IMR-90 (cell line): Measurements from ENCODE around the gene PIEZO1. TPM values are rescaled to one million over a fixed set of nuclear protein-coding genes. Genes with fewer than 3 reads are reported as not detected.

Experiments
- POLR2A ChIP-seq: IDR thresholded peaks from 2 replicates; pipeline ENCODE4 v1.6.1; 2012; ENCODE audit warnings: mild to moderate bottlenecking, low read depth, low read length
- RAD21 ChIP-seq: IDR thresholded peaks from 2 replicates; pipeline ENCODE4 v1.6.1; 2012; ENCODE audit warnings: low read length, improper control_type of control experiment
- polyA plus RNA-seq, 3 experiments: library from polyadenylated mRNA; depleted of rRNA; stranded (reverse); fragments of >200 nt; gene quantifications; 2 replicates each; pipeline ENCODE4 v1.2.3, GENCODE V29; 2012; ENCODE audit warnings: low replicate concordance in 1 of 3
- total RNA-seq: library from RNA; depleted of rRNA; stranded (reverse); fragments of >200 nt; gene quantifications from 2 replicates; pipeline ENCODE4 v1.2.3, GENCODE V29; 2012
- TF ChIP-seq, protein P1 (sequence below): conservative IDR thresholded peaks from 2 replicates; pipeline ENCODE4 v1.5.1; 2012; ENCODE audit warnings: mild to moderate bottlenecking, low read depth, low read length, improper control_type of control experiment

The PIEZO1 gene
- total and polyA plus RNA-seq, 2 of the 4 experiments (the other 2 are of a cell fraction) = 36.2 to 372 TPM

DNA sequence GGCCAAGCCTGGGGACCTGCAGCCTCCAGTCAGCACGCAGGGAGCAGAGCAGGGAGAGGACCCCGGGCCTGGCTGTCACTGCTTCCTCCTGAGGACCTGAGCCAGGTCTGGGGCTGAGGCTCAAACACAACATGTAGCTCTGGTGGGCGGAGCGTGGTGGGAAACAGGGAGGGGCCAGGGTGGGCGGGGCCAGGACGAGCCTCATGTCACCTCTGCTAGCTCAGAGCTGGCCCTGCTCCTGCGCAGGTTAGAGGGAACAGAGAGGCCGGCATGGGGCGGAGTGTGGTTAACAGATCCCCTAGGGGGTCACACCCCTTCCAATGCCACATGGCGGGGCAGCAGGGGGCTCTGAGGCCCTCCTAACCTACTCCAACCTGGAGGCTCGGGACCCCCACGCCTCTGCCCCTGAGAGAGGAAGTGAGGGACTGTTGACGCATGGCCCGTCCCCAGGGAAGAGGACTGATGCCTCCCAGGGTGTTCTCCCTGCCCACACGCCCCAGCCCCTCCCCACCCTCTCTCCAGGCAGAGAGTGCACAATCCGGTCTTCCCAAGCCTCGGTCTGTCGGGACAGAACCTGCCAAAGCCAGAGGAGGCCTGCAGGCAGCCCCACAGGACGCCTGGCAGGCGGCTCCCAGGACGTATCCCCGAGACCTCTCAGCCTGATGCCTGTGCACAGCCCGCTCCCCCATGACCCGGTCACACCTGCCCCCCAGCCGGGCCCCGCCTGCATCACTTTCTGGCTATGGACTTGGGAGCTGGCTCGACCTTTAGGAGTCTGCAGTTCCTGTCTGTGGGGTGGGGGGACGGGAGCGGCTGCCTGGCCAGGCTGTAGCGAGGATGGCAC is 15.2 kb downstream of the PIEZO1 start (continued):
- TF ChIP-seq, protein P1, sequence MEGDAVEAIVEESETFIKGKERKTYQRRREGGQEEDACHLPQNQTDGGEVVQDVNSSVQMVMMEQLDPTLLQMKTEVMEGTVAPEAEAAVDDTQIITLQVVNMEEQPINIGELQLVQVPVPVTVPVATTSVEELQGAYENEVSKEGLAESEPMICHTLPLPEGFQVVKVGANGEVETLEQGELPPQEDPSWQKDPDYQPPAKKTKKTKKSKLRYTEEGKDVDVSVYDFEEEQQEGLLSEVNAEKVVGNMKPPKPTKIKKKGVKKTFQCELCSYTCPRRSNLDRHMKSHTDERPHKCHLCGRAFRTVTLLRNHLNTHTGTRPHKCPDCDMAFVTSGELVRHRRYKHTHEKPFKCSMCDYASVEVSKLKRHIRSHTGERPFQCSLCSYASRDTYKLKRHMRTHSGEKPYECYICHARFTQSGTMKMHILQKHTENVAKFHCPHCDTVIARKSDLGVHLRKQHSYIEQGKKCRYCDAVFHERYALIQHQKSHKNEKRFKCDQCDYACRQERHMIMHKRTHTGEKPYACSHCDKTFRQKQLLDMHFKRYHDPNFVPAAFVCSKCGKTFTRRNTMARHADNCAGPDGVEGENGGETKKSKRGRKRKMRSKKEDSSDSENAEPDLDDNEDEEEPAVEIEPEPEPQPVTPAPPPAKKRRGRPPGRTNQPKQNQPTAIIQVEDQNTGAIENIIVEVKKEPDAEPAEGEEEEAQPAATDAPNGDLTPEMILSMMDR = no peak
- TF ChIP-seq RAD21 (no peak), POLR2A (no peak)
